Measurements from ENCODE around the gene MBP. TPM values are rescaled to one million over a fixed set of nuclear protein-coding genes. Genes with fewer than 3 reads are reported as not detected.

The MBP gene
- total and polyA plus RNA-seq, 2 of the 13 experiments (the other 11 are each of a cell fraction or from before 2014, with no cell fraction given) = 5.0 to 8.5 TPM

- TF ChIP-seq, protein P1, sequence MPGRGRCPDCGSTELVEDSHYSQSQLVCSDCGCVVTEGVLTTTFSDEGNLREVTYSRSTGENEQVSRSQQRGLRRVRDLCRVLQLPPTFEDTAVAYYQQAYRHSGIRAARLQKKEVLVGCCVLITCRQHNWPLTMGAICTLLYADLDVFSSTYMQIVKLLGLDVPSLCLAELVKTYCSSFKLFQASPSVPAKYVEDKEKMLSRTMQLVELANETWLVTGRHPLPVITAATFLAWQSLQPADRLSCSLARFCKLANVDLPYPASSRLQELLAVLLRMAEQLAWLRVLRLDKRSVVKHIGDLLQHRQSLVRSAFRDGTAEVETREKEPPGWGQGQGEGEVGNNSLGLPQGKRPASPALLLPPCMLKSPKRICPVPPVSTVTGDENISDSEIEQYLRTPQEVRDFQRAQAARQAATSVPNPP (CRISPR knock-in tag; IDR thresholded peaks at IDR 0.05) = no peak
- TF ChIP-seq DNMT1 (CRISPR knock-in tag; IDR thresholded peaks at IDR 0.05) = no peak
- TF ChIP-seq U2AF1 (optimal IDR thresholded peaks at IDR 0.05; ENCODE audit: low read depth, low read length) = no peak
These were observed 50.1 kb downstream of the MBP start (continued) for GRCh38 chr18:77082316-77082955.

- intact Hi-C loops (cut with micrococcal nuclease; ENCODE audit: unreplicated experiment) = no loop called here
- Histone ChIP-seq H3K36me3 (replicated peaks in 1 of 2; ENCODE audit: control insufficient read depth in 1 of 2, insufficient read depth in 2 of 2, low read length in 2 of 2) (no peaks in the 10 kb centered on the region), H4K20me1 (ENCODE audit: insufficient read depth, low read length) (no peaks in the 10 kb centered on the region), H3K9ac (ENCODE audit: insufficient read depth, low read depth, low read length) (no peak overlapping the region), H3K4me1 (ENCODE audit: insufficient read depth, low read length) (peaks cover 19% of the 10 kb centered on the region), H3K27me3 (ENCODE audit: control insufficient read depth in 1 of 2, insufficient read depth in 2 of 2, low read length in 2 of 2) (no peaks in the 10 kb centered on the region), H3K4me2 (ENCODE audit: low read depth, low read length) (no peak overlapping the region), H2AFZ (ENCODE audit: low read length) (no peak overlapping the region), H3K4me3 (replicated peaks in 1 of 3; ENCODE audit: insufficient read depth in 1 of 3, low read depth in 2 of 3, low read length in 3 of 3) (no peak overlapping the region), H3K79me2 (ENCODE audit: insufficient read depth, low read length) (no peaks in the 10 kb centered on the region), H3K9me3 (ENCODE audit: low read length) (no peaks in the 10 kb centered on the region), H3K27ac (ENCODE audit: extremely low read length, insufficient read depth, low read length) (no peak overlapping the region)
- no peak for TF ChIP-seq MIXL1 (CRISPR knock-in tag; IDR thresholded peaks at IDR 0.05)
- TF ChIP-seq ZBTB1 (CRISPR knock-in tag; IDR thresholded peaks at IDR 0.05; ENCODE audit: borderline replicate concordance) = no peak
- no peak for TF ChIP-seq ZNF44 (CRISPR knock-in tag; IDR thresholded peaks at IDR 0.05)
- no peak for TF ChIP-seq ZNF724P (CRISPR knock-in tag; IDR thresholded peaks at IDR 0.05; ENCODE audit: borderline replicate concordance)
- TF ChIP-seq, protein P2, sequence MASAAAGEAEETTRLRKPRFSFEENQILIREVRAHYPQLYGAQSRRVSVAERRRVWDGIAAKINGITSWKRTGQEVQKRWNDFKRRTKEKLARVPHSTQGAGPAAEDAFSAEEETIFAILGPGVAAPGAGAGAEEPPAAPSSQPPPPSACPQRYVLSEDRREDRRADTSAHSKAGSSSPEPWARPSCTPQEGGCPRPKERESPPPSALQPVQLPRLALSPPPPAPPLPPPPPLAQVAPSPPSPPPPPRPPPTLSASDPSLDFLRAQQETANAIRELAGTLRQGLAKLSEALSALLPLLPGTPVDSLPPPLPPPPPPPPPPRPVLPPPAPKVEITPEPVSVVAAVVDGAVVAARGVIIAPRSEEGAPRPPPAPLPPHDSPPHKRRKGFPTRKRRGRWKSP (CRISPR knock-in tag; IDR thresholded peaks at IDR 0.05) = no peak
- TF ChIP-seq ZNF883 (CRISPR knock-in tag; IDR thresholded peaks at IDR 0.05; ENCODE audit: not compliant biosample characterization) = no peak
- no peak for TF ChIP-seq KDM5A (IDR thresholded peaks at IDR 0.05; ENCODE audit: borderline replicate concordance, low read length)
- no peak for TF ChIP-seq ZZZ3 (CRISPR knock-in tag; IDR thresholded peaks at IDR 0.05; ENCODE audit: borderline replicate concordance)
- TF ChIP-seq GABPB1 (CRISPR knock-in tag; IDR thresholded peaks at IDR 0.05) = no peak
- TF ChIP-seq ETS1 (CRISPR knock-in tag; IDR thresholded peaks at IDR 0.05) = no peak
- TF ChIP-seq NAIF1 (CRISPR knock-in tag; IDR thresholded peaks at IDR 0.05; ENCODE audit: borderline replicate concordance) = no peak
- TF ChIP-seq, protein P3, sequence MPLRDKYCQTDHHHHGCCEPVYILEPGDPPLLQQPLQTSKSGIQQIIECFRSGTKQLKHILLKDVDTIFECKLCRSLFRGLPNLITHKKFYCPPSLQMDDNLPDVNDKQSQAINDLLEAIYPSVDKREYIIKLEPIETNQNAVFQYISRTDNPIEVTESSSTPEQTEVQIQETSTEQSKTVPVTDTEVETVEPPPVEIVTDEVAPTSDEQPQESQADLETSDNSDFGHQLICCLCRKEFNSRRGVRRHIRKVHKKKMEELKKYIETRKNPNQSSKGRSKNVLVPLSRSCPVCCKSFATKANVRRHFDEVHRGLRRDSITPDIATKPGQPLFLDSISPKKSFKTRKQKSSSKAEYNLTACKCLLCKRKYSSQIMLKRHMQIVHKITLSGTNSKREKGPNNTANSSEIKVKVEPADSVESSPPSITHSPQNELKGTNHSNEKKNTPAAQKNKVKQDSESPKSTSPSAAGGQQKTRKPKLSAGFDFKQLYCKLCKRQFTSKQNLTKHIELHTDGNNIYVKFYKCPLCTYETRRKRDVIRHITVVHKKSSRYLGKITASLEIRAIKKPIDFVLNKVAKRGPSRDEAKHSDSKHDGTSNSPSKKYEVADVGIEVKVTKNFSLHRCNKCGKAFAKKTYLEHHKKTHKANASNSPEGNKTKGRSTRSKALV (CRISPR knock-in tag; IDR thresholded peaks at IDR 0.05) = no peak
- no peak for TF ChIP-seq FOXJ3 (CRISPR knock-in tag; IDR thresholded peaks at IDR 0.05; ENCODE audit: borderline replicate concordance)
- no peak for TF ChIP-seq YEATS2 (CRISPR knock-in tag; IDR thresholded peaks at IDR 0.05; ENCODE audit: borderline replicate concordance)
- TF ChIP-seq ZNF33B (CRISPR knock-in tag; IDR thresholded peaks at IDR 0.05) = no peak
- WGBS (ENCODE audit: low lambda C conversion rate) = 78% methylated on average over 2 of the region's 2 CpGs
- FAIRE-seq (no peak), DNase-seq (ENCODE audit: low spot score) (no peak), ATAC-seq (no peak)
- CTCF ChIA-PET (ENCODE audit: low intra/inter-chr PET ratio, low total read pairs) = no interaction called here
- in situ Hi-C loops (cut with HindIII; ENCODE audit: extremely low pct_ligation_motif_present, low pct_unique_long_range_greater_than_20kb) = no loop called here
- no TSS peak for BruUV-seq (replicated peaks)
- POLR2A ChIA-PET = no interaction called here
These were observed 51.2 kb downstream of the MBP start for GRCh38 chr18:77081390-77081778.

Measured in HepG2 (cell line).